ENCODE measurements around the gene ARHGAP23.
"Not testable (repeated sequence)": the region's sequence is repeated elsewhere in the genome, so short reads cannot be mapped to it uniquely, and the experiment has no call there.

ARHGAP23 gene

GRCh38 chr17:38476549-38476948, 48.3 kb downstream of the ARHGAP23 start:
- no peak for DNase-seq

DNA sequence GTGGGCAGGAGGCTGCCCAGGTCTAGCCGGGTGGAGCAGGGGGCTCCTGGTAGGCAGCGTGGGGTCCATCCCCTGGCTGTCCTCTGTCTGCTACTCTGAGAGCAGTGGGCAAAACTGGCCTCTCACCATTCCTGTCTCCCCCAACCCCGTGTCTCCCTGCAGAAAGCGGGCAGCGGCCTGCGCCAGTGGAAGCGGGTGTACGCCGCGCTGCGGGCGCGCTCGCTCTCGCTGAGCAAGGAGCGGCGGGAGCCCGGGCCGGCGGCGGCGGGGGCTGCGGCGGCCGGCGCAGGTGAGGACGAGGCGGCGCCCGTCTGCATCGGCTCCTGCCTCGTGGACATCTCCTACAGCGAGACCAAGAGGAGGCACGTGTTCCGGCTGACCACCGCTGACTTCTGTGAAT, 49.2 kb downstream of the ARHGAP23 start:
- WGBS (ENCODE audit: extremely low coverage, insufficient coverage, low lambda C conversion rate), result no CpG with 5 or more reads among the region's 36 CpGs
- not testable (repeated sequence) for H3K4me1 ChIP-seq (ENCODE audit: control insufficient read depth, low read depth, low read length); H3K18ac ChIP-seq (ENCODE audit: low read length); H3K79me1 ChIP-seq (ENCODE audit: low read length); H3K79me2 ChIP-seq (ENCODE audit: control insufficient read depth, insufficient read depth, low read length); H2BK15ac ChIP-seq (replicated peaks; ENCODE audit: low read depth); H2BK120ac ChIP-seq (ENCODE audit: low read depth, low read length); H3K36me3 ChIP-seq (ENCODE audit: control insufficient read depth, insufficient read depth, low read length); H2AK5ac ChIP-seq (ENCODE audit: low read length); H3K9ac ChIP-seq (ENCODE audit: low read length); H3K4ac ChIP-seq (ENCODE audit: low read depth, low read length); H3K27me3 ChIP-seq (ENCODE audit: insufficient read depth, low read length, poor library complexity); H3K27ac ChIP-seq (ENCODE audit: low read depth, low read length); H3K23ac ChIP-seq (ENCODE audit: low read length); H4K5ac ChIP-seq (ENCODE audit: low read length); H3K4me3 ChIP-seq (ENCODE audit: low read length); H3K56ac ChIP-seq (ENCODE audit: low read length); H4K8ac ChIP-seq (ENCODE audit: low read depth, low read length); DNase-seq; H3K4me2 ChIP-seq (ENCODE audit: low read length); H2BK5ac ChIP-seq (ENCODE audit: low read length)

More at GRCh38 chr17:38476549-38476948, 48.3 kb downstream of the ARHGAP23 start:
- no peak overlapping the region for H2BK120ac ChIP-seq (ENCODE audit: low read depth, low read length)
- H3K56ac ChIP-seq (ENCODE audit: low read length), result no peak overlapping the region
- H3K4me1 ChIP-seq (ENCODE audit: control insufficient read depth, low read depth, low read length), result no peaks in the 10 kb centered on the region
- no CpG with 5 or more reads among the region's 7 CpGs for WGBS (ENCODE audit: extremely low coverage, insufficient coverage, low lambda C conversion rate)
- H3K27me3 ChIP-seq (ENCODE audit: insufficient read depth, low read length, poor library complexity), result no peaks in the 10 kb centered on the region
- no peak overlapping the region for H3K27ac ChIP-seq (ENCODE audit: low read depth, low read length)
- no peak overlapping the region for H3K4me3 ChIP-seq (ENCODE audit: low read length)
- H3K23ac ChIP-seq (ENCODE audit: low read length), result no peak overlapping the region
- H2BK5ac ChIP-seq (ENCODE audit: low read length), result no peak overlapping the region
- H3K4ac ChIP-seq (ENCODE audit: low read depth, low read length), result no peak overlapping the region
- no peak overlapping the region for H3K4me2 ChIP-seq (ENCODE audit: low read length)
- no peak overlapping the region for H2AK5ac ChIP-seq (ENCODE audit: low read length)
- H4K8ac ChIP-seq (ENCODE audit: low read depth, low read length), result no peak overlapping the region
- no peaks in the 10 kb centered on the region for H3K79me1 ChIP-seq (ENCODE audit: low read length)
- no peak overlapping the region for H2BK15ac ChIP-seq (replicated peaks; ENCODE audit: low read depth)
- no peaks in the 10 kb centered on the region for H3K36me3 ChIP-seq (ENCODE audit: control insufficient read depth, insufficient read depth, low read length)
- H3K9ac ChIP-seq (ENCODE audit: low read length), result no peak overlapping the region
- no peak overlapping the region for H3K18ac ChIP-seq (ENCODE audit: low read length)
- H4K5ac ChIP-seq (ENCODE audit: low read length), result no peak overlapping the region
- H3K79me2 ChIP-seq (ENCODE audit: control insufficient read depth, insufficient read depth, low read length), result no peaks in the 10 kb centered on the region

DNA sequence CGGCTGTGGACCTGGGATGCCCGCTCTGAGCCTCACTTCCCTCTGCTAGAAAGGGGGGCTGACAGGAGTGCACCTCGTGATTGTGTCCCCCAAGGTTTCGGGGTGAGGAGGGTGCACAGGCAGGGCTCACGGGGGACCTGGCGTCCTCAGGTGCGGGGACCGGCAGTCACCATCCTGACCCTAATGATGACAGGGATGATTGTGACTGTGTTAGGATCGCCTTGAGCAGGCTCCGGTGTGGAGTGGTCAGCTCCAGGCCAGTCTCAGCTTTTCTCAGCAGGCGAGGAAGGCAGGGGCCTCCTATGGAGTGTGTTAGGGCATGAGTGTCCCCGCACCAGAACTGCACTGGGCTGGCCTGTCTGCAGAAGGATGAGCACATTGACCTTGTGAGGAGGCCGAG, 49.7 kb downstream of the ARHGAP23 start:
- H3K4me3 ChIP-seq (ENCODE audit: low read length); H3K9ac ChIP-seq (ENCODE audit: low read length); H3K23ac ChIP-seq (ENCODE audit: low read length); H2AK5ac ChIP-seq (ENCODE audit: low read length); H3K18ac ChIP-seq (ENCODE audit: low read length); H3K79me2 ChIP-seq (ENCODE audit: control insufficient read depth, insufficient read depth, low read length); H3K4me1 ChIP-seq (ENCODE audit: control insufficient read depth, low read depth, low read length); H3K56ac ChIP-seq (ENCODE audit: low read length); H3K27ac ChIP-seq (ENCODE audit: low read depth, low read length); H3K4ac ChIP-seq (ENCODE audit: low read depth, low read length); H2BK5ac ChIP-seq (ENCODE audit: low read length); H3K4me2 ChIP-seq (ENCODE audit: low read length); H4K8ac ChIP-seq (ENCODE audit: low read depth, low read length); H2BK15ac ChIP-seq (replicated peaks; ENCODE audit: low read depth); H2BK120ac ChIP-seq (ENCODE audit: low read depth, low read length); H3K36me3 ChIP-seq (ENCODE audit: control insufficient read depth, insufficient read depth, low read length); H3K27me3 ChIP-seq (ENCODE audit: insufficient read depth, low read length, poor library complexity); H3K79me1 ChIP-seq (ENCODE audit: low read length); DNase-seq; H4K5ac ChIP-seq (ENCODE audit: low read length): not testable (repeated sequence)
- no CpG with 5 or more reads among the region's 13 CpGs for WGBS (ENCODE audit: extremely low coverage, insufficient coverage, low lambda C conversion rate)

GRCh38 chr17:38478667-38479066, 50.4 kb downstream of the ARHGAP23 start:
- not testable (repeated sequence) for H2BK120ac ChIP-seq (ENCODE audit: low read depth, low read length); H3K4me3 ChIP-seq (ENCODE audit: low read length); H3K4me2 ChIP-seq (ENCODE audit: low read length); H3K79me1 ChIP-seq (ENCODE audit: low read length); H3K23ac ChIP-seq (ENCODE audit: low read length); H3K18ac ChIP-seq (ENCODE audit: low read length); H3K4ac ChIP-seq (ENCODE audit: low read depth, low read length); H3K56ac ChIP-seq (ENCODE audit: low read length); H3K4me1 ChIP-seq (ENCODE audit: control insufficient read depth, low read depth, low read length); H3K36me3 ChIP-seq (ENCODE audit: control insufficient read depth, insufficient read depth, low read length); H4K5ac ChIP-seq (ENCODE audit: low read length); H3K9ac ChIP-seq (ENCODE audit: low read length); H2BK15ac ChIP-seq (replicated peaks; ENCODE audit: low read depth); H4K8ac ChIP-seq (ENCODE audit: low read depth, low read length); H3K27ac ChIP-seq (ENCODE audit: low read depth, low read length); H2BK5ac ChIP-seq (ENCODE audit: low read length); H2AK5ac ChIP-seq (ENCODE audit: low read length); H3K27me3 ChIP-seq (ENCODE audit: insufficient read depth, low read length, poor library complexity); H3K79me2 ChIP-seq (ENCODE audit: control insufficient read depth, insufficient read depth, low read length); DNase-seq
- no CpG with 5 or more reads among the region's 4 CpGs for WGBS (ENCODE audit: extremely low coverage, insufficient coverage, low lambda C conversion rate)

DNA sequence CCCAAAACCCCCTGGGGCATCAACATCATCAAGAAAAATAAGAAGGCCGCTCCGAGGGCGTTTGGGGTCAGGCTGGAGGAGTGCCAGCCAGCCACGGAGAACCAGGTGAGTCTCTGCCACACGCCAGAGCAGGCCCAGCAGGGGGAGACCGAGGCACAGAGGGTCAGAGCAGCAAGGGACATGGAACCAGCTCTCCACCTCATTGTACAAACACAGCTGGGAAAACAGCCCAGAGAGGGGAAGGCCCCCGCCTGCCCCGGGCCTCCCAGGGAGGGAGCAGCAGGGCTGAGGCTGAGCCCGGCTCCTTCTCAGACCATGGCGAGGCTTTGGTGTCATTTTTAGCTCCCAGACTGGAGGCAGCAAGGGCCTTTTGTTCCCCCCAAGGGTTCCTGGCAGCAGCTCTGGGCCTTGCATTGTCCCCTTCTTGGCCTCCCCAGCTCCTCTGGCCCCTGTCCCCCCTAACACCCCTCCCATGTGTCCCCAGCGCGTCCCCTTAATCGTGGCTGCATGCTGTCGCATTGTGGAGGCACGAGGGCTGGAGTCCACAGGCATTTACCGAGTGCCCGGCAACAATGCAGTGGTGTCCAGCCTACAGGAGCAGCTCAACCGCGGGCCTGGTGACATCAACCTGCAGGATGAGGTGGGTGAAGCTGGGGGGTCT, 53.9 kb downstream of the ARHGAP23 start:
- WGBS (ENCODE audit: extremely low coverage, insufficient coverage, low lambda C conversion rate), result no CpG with 5 or more reads among the region's 19 CpGs
- H3K18ac ChIP-seq (ENCODE audit: low read length); H2BK15ac ChIP-seq (replicated peaks; ENCODE audit: low read depth); H4K8ac ChIP-seq (ENCODE audit: low read depth, low read length); H3K27ac ChIP-seq (ENCODE audit: low read depth, low read length); H2AK5ac ChIP-seq (ENCODE audit: low read length); H3K56ac ChIP-seq (ENCODE audit: low read length); H3K4ac ChIP-seq (ENCODE audit: low read depth, low read length); H3K4me2 ChIP-seq (ENCODE audit: low read length); H3K36me3 ChIP-seq (ENCODE audit: control insufficient read depth, insufficient read depth, low read length); H3K4me3 ChIP-seq (ENCODE audit: low read length); H2BK120ac ChIP-seq (ENCODE audit: low read depth, low read length); H2BK5ac ChIP-seq (ENCODE audit: low read length); H3K79me2 ChIP-seq (ENCODE audit: control insufficient read depth, insufficient read depth, low read length); DNase-seq; H3K23ac ChIP-seq (ENCODE audit: low read length); H3K4me1 ChIP-seq (ENCODE audit: control insufficient read depth, low read depth, low read length); H3K79me1 ChIP-seq (ENCODE audit: low read length); H3K27me3 ChIP-seq (ENCODE audit: insufficient read depth, low read length, poor library complexity); H3K9ac ChIP-seq (ENCODE audit: low read length); H4K5ac ChIP-seq (ENCODE audit: low read length): not testable (repeated sequence)

DNA sequence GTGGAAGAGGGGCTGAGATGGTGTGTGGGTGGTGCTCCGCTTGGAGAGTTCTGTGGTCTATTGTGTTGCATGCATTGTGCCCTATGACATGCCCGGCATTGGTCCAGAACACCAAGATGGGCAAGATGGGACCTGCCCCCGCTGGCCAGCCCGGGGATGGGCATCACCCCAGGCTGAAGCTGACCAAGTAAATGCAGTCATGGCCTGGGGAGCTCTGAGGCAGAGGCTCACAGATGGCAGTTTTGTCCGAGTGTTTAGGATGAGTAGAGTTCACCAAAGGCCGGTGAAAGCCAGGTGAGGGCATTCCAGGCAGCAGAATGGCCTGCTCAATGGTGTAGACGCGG, 54.4 kb downstream of the ARHGAP23 start:
- not testable (repeated sequence) for H4K8ac ChIP-seq (ENCODE audit: low read depth, low read length); H3K4me2 ChIP-seq (ENCODE audit: low read length); H3K79me1 ChIP-seq (ENCODE audit: low read length); H3K27me3 ChIP-seq (ENCODE audit: insufficient read depth, low read length, poor library complexity); H2BK5ac ChIP-seq (ENCODE audit: low read length); H3K79me2 ChIP-seq (ENCODE audit: control insufficient read depth, insufficient read depth, low read length); H4K5ac ChIP-seq (ENCODE audit: low read length); H2BK120ac ChIP-seq (ENCODE audit: low read depth, low read length); H3K23ac ChIP-seq (ENCODE audit: low read length); H2AK5ac ChIP-seq (ENCODE audit: low read length); H3K56ac ChIP-seq (ENCODE audit: low read length); H3K36me3 ChIP-seq (ENCODE audit: control insufficient read depth, insufficient read depth, low read length); H3K4ac ChIP-seq (ENCODE audit: low read depth, low read length); H3K9ac ChIP-seq (ENCODE audit: low read length); H3K4me3 ChIP-seq (ENCODE audit: low read length); H2BK15ac ChIP-seq (replicated peaks; ENCODE audit: low read depth); DNase-seq; H3K18ac ChIP-seq (ENCODE audit: low read length); H3K4me1 ChIP-seq (ENCODE audit: control insufficient read depth, low read depth, low read length); H3K27ac ChIP-seq (ENCODE audit: low read depth, low read length)
- WGBS (ENCODE audit: extremely low coverage, insufficient coverage, low lambda C conversion rate), result no CpG with 5 or more reads among the region's 8 CpGs
